Astrocyte (in vitro differentiated cells and primary cell): ENCODE measurements around the gene C11orf98. TPM values are rescaled to one million over a fixed set of nuclear protein-coding genes. Genes with fewer than 3 reads are reported as not detected.

Source experiments
- DNase-seq: peaks from one replicate; pipeline ENCODE4 v3.0.0-alpha.2; 2010; ENCODE audit warnings: low read depth
- FAIRE-seq: peaks from 2 replicates; lab custom pipeline; 2011; peaks lifted over from hg19 to GRCh38; lab: Jason Lieb, UNC
- H2AFZ ChIP-seq: 2 replicates; pipeline ENCODE4 v1.6.0; 2012; ENCODE audit warnings: low read depth, low read length, inconsistent platforms
- H3K27ac ChIP-seq: 2 replicates; pipeline ENCODE4 v1.5.1; 2011; ENCODE audit warnings: low read depth, low read length, inconsistent platforms
- H3K27me3 ChIP-seq: 2 replicates; pipeline ENCODE4 v1.6.0; 2011; ENCODE audit warnings: low read length, inconsistent platforms; ENCODE audit not compliant: insufficient read depth
- H3K36me3 ChIP-seq: 2 replicates; pipeline ENCODE4 v1.5.1; 2011; ENCODE audit warnings: low read length, inconsistent platforms; ENCODE audit not compliant: insufficient read depth
- H3K4me1 ChIP-seq: 2 replicates; pipeline ENCODE4 v1.5.1; 2011; ENCODE audit warnings: low read length, inconsistent platforms; ENCODE audit not compliant: insufficient read depth
- H3K4me2 ChIP-seq: 2 replicates; pipeline ENCODE4 v1.6.0; 2012; ENCODE audit warnings: low read length, inconsistent platforms
- H3K4me3 ChIP-seq: 2 replicates; pipeline ENCODE4 v1.5.1; 2011; ENCODE audit warnings: low read depth, mild to moderate bottlenecking, low read length, inconsistent platforms; ENCODE audit not compliant: insufficient read depth
- H3K79me2 ChIP-seq: 2 replicates; pipeline ENCODE4 v1.6.0; 2012; ENCODE audit warnings: mild to moderate bottlenecking, low read length, inconsistent platforms; ENCODE audit not compliant: insufficient read depth
- H3K9ac ChIP-seq: 2 replicates; pipeline ENCODE4 v1.6.0; 2012; ENCODE audit warnings: mild to moderate bottlenecking, low read length, inconsistent platforms
- H3K9me3 ChIP-seq: 2 replicates; pipeline ENCODE4 v1.5.1; 2012; ENCODE audit warnings: low read depth, mild to moderate bottlenecking, low read length, inconsistent platforms; ENCODE audit not compliant: insufficient read depth
- H4K20me1 ChIP-seq: 2 replicates; pipeline ENCODE4 v1.6.0; 2012; ENCODE audit warnings: low read length, inconsistent platforms; ENCODE audit not compliant: insufficient read depth
- H3K27ac Mint-ChIP-seq: one replicate; pipeline ENCODE4 v1.8.0; 2021; ENCODE audit warnings: mild to moderate bottlenecking, mixed read lengths; ENCODE audit not compliant: unreplicated experiment
- H3K27me3 Mint-ChIP-seq: one replicate; pipeline ENCODE4 v1.8.0; 2021; ENCODE audit warnings: low read depth, mixed read lengths; ENCODE audit not compliant: unreplicated experiment
- H3K36me3 Mint-ChIP-seq: one replicate; pipeline ENCODE4 v1.8.0; 2021; ENCODE audit warnings: low read depth, mixed read lengths; ENCODE audit not compliant: unreplicated experiment
- H3K4me1 Mint-ChIP-seq: one replicate; pipeline ENCODE4 v1.8.0; 2021; ENCODE audit warnings: low read depth, mixed read lengths; ENCODE audit not compliant: unreplicated experiment
- H3K4me3 Mint-ChIP-seq: one replicate; pipeline ENCODE4 v1.8.0; 2021; ENCODE audit warnings: mild to moderate bottlenecking, moderate library complexity, mixed read lengths; ENCODE audit not compliant: unreplicated experiment
- H3K9me3 Mint-ChIP-seq: one replicate; pipeline ENCODE4 v1.8.0; 2021; ENCODE audit warnings: mild to moderate bottlenecking, mixed read lengths; ENCODE audit not compliant: unreplicated experiment
- CTCF ChIP-seq: IDR thresholded peaks from 2 replicates; pipeline ENCODE4 v1.5.1; 2011; ENCODE audit warnings: low read depth, mild to moderate bottlenecking, inconsistent platforms, low read length, moderate library complexity; ENCODE audit not compliant: insufficient read depth
- EZH2 ChIP-seq: IDR thresholded peaks from 2 replicates; pipeline ENCODE4 v1.6.1; 2012; ENCODE audit warnings: mild to moderate bottlenecking, low read length, inconsistent platforms; ENCODE audit not compliant: insufficient read depth
- total RNA-seq: library from RNA; stranded (reverse); gene quantifications from 2 replicates; pipeline ENCODE4 v1.2.1, GENCODE V29; 2021

Gene C11orf98
- total RNA-seq, 1 donor from 2014 or later: 69.8 TPM

GRCh38 chr11:62615521-62615920 is 49.5 kb downstream of the C11orf98 start:
- no peak overlapping the region for H3K27ac Mint-ChIP-seq
- Histone ChIP-seq H3K4me3 (no peak overlapping the region), H3K9me3 (no peaks in the 10 kb centered on the region), H2AFZ (no peak overlapping the region), H3K36me3 (no peaks in the 10 kb centered on the region), H3K27ac (no peak overlapping the region), H3K9ac (no peak overlapping the region), H3K4me2 (no peak overlapping the region), H3K79me2 (peaks cover 13% of the 10 kb centered on the region), H4K20me1 (no peaks in the 10 kb centered on the region), H3K4me1 (peaks cover 15% of the 10 kb centered on the region), H3K27me3 (no peaks in the 10 kb centered on the region)
- FAIRE-seq (no peak), DNase-seq (no peak)
- H3K36me3 Mint-ChIP-seq: no peaks in the 10 kb centered on the region
- H3K27me3 Mint-ChIP-seq: no peaks in the 10 kb centered on the region
- peaks cover 13% of the 10 kb centered on the region for H3K4me1 Mint-ChIP-seq
- H3K9me3 Mint-ChIP-seq: no peaks in the 10 kb centered on the region
- no peak for TF ChIP-seq CTCF
- no peak for TF ChIP-seq EZH2
- H3K4me3 Mint-ChIP-seq: no peak overlapping the region

DNA sequence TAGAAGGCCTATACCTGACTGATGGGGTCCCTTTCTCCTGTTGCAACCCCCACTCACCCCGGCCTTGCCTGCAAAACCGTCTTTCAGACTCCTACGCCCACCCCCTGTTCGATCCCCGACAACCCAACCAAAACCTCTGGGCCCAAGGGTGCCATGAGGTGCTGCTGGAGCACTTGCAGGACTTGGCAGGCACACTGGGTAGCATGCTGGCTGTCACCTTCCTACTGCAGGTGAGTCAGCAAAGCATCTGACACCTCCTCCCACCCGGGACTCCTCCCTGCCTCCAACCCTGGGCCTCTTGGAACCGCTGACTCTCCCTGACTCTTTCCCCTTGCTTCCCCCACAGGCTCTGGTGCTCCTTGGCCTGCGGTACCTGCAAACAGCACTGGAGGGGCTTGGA is 50.7 kb downstream of the C11orf98 start:
- Mint-ChIP-seq H3K4me3 (peak overlapping the region; percentile 23), H3K27ac (no peak overlapping the region), H3K9me3 (no peaks in the 10 kb centered on the region), H3K4me1 (peaks cover 15% of the 10 kb centered on the region), H3K36me3 (peaks cover 2% of the 10 kb centered on the region), H3K27me3 (no peaks in the 10 kb centered on the region)
- DNase-seq (no peak), FAIRE-seq (no peak)
- TF ChIP-seq CTCF: no peak
- no peak for TF ChIP-seq EZH2
- Histone ChIP-seq H2AFZ (no peak overlapping the region), H3K27ac (no peak overlapping the region), H3K4me2 (no peak overlapping the region), H3K9ac (no peak overlapping the region), H4K20me1 (no peaks in the 10 kb centered on the region), H3K79me2 (peaks cover 13% of the 10 kb centered on the region), H3K36me3 (no peaks in the 10 kb centered on the region), H3K4me1 (peaks cover 11% of the 10 kb centered on the region), H3K9me3 (no peaks in the 10 kb centered on the region), H3K4me3 (no peak overlapping the region), H3K27me3 (no peaks in the 10 kb centered on the region)

DNA sequence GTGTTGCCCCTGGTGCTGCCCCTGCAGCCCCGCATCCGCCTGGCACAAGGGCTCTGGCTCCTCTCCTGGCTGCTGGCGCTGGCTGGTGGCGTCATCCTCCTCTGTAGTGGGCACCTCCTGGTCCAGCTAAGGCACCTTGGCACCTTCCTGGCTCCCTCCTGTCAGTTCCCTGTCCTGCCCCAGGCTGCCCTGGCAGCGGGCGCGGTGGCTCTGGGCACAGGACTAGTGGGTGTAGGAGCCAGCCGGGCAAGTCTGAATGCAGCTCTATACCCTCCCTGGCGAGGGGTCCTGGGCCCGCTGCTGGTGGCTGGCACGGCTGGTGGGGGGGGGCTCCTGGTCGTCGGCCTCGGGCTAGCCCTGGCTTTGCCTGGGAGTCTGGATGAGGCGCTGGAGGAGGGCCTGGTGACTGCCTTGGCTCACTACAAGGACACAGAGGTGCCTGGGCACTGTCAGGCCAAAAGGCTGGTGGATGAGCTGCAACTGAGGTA is 51.7 kb downstream of the C11orf98 start:
- H2AFZ ChIP-seq: peak overlapping the region; percentile 26
- H3K9ac ChIP-seq: peak overlapping the region; percentile 87
- TF ChIP-seq EZH2 (no peak), CTCF (no peak)
- H4K20me1 ChIP-seq: no peaks in the 10 kb centered on the region
- peaks cover 14% of the 10 kb centered on the region for H3K4me1 Mint-ChIP-seq
- no peaks in the 10 kb centered on the region for H3K9me3 Mint-ChIP-seq
- peaks cover 11% of the 10 kb centered on the region for H3K4me1 ChIP-seq
- H3K36me3 ChIP-seq: no peaks in the 10 kb centered on the region
- no peak overlapping the region for H3K27ac Mint-ChIP-seq
- no peaks in the 10 kb centered on the region for H3K27me3 ChIP-seq
- FAIRE-seq: no peak
- H3K9me3 ChIP-seq: no peaks in the 10 kb centered on the region
- H3K27me3 Mint-ChIP-seq: no peaks in the 10 kb centered on the region
- peaks cover 9% of the 10 kb centered on the region for H3K79me2 ChIP-seq
- peak overlapping the region; percentile 96 for H3K4me2 ChIP-seq
- no peak overlapping the region for H3K27ac ChIP-seq
- H3K4me3 ChIP-seq: no peak overlapping the region
- H3K36me3 Mint-ChIP-seq: peaks cover 6% of the 10 kb centered on the region
- H3K4me3 Mint-ChIP-seq: peak overlapping the region; percentile 34
- DNase-seq: no peak
